GM23248 (cell line): ENCODE measurements around the gene SBF2.

Source experiments
- EZH2 ChIP-seq: fragments of 200-600 bp; sonication (generic); IDR thresholded peaks from 2 replicates; pipeline ENCODE4 v1.6.1; 2018; ENCODE audit warnings: antibody characterized with exemption, mild to moderate bottlenecking; ENCODE audit not compliant: insufficient read depth, poor library complexity, severe bottlenecking
- EZH2phosphoT487 ChIP-seq: fragments of 200-600 bp; sonication (generic); IDR thresholded peaks from 2 replicates; pipeline ENCODE4 v1.6.1; 2018; ENCODE audit warnings: antibody characterized with exemption, moderate library complexity, mild to moderate bottlenecking, low read depth; ENCODE audit not compliant: insufficient read depth

DNA sequence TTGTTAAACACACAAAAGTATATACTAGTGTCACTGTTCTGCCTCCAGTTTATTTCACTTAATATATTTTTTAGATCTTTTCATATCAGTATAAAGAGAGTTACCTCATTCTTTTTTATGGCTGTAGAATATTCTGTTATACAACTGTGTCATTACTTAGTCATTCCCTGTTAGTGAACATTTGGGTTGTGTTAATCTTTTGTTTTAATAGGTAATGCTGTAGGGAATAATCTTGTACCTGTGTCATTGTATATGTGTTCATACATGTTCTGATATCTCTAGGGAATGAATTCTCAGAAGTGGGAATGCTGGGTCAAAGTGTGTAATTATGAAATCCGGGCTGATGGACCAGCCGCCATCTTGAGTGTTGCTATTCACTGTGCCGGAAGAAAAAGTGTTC, 558.8 kb downstream of the SBF2 start:
- TF ChIP-seq EZH2 (no peak), EZH2phosphoT487 (no peak)
